ENCODE data around the gene KCNG2.

Gene KCNG2

GRCh38 chr18:79800371-79801180, 2.8 kb downstream of the KCNG2 start:
- no peak for TF ChIP-seq CTCF (IDR thresholded peaks at IDR 0.05; ENCODE audit: low read depth, low read length, missing control alignments)
- DNase-seq (ENCODE audit: extremely low read depth, low read depth), result no peak
- H3K4me3 ChIP-seq (replicated peaks; ENCODE audit: low read depth, low read length), result no peak overlapping the region

- H3K4me3 ChIP-seq (replicated peaks; ENCODE audit: low read depth, low read length), result no peak overlapping the region
- no peak for TF ChIP-seq CTCF (IDR thresholded peaks at IDR 0.05; ENCODE audit: low read depth, low read length, missing control alignments)
These were observed 3.5 kb downstream of the KCNG2 start for GRCh38 chr18:79801217-79801616.

GRCh38 chr18:79801641-79802040, 3.9 kb downstream of the KCNG2 start:
- DNase-seq (ENCODE audit: extremely low read depth, low read depth), result no peak
- no peak overlapping the region for H3K4me3 ChIP-seq (replicated peaks; ENCODE audit: low read depth, low read length)
- TF ChIP-seq CTCF (IDR thresholded peaks at IDR 0.05; ENCODE audit: low read depth, low read length, missing control alignments), result no peak

More at GRCh38 chr18:79801217-79801616, 3.5 kb downstream of the KCNG2 start:
- no peak for DNase-seq (ENCODE audit: extremely low read depth, low read depth)

GRCh38 chr18:79802298-79802697, 4.6 kb downstream of the KCNG2 start:
- TF ChIP-seq CTCF (IDR thresholded peaks at IDR 0.05; ENCODE audit: low read depth, low read length, missing control alignments), result no peak
- no peak overlapping the region for H3K4me3 ChIP-seq (replicated peaks; ENCODE audit: low read depth, low read length)
- no peak for DNase-seq (ENCODE audit: extremely low read depth, low read depth)

GRCh38 chr18:79803611-79804051, 5.9 kb downstream of the KCNG2 start:
- H3K4me3 ChIP-seq (replicated peaks; ENCODE audit: low read depth, low read length), result no peak overlapping the region
- TF ChIP-seq CTCF (IDR thresholded peaks at IDR 0.05; ENCODE audit: low read depth, low read length, missing control alignments), result no peak
- DNase-seq (ENCODE audit: extremely low read depth, low read depth), result no peak

GRCh38 chr18:79804130-79804787, 6.5 kb downstream of the KCNG2 start:
- TF ChIP-seq CTCF (IDR thresholded peaks at IDR 0.05; ENCODE audit: low read depth, low read length, missing control alignments), result no peak
- no peak for DNase-seq (ENCODE audit: extremely low read depth, low read depth)
- H3K4me3 ChIP-seq (replicated peaks; ENCODE audit: low read depth, low read length), result no peak overlapping the region

Data from HFF-Myc (cell line).